SIG-M5 treated with dmso at 0.1 percent for 504 hours (cell line): Measurements from ENCODE around the gene GDPD3.

Source experiments
- DNase-seq: peaks from one replicate; lab custom pipeline; 2025; ENCODE audit not compliant: unreplicated experiment; lab: John Stamatoyannopoulos, UW

GDPD3 gene

DNA sequence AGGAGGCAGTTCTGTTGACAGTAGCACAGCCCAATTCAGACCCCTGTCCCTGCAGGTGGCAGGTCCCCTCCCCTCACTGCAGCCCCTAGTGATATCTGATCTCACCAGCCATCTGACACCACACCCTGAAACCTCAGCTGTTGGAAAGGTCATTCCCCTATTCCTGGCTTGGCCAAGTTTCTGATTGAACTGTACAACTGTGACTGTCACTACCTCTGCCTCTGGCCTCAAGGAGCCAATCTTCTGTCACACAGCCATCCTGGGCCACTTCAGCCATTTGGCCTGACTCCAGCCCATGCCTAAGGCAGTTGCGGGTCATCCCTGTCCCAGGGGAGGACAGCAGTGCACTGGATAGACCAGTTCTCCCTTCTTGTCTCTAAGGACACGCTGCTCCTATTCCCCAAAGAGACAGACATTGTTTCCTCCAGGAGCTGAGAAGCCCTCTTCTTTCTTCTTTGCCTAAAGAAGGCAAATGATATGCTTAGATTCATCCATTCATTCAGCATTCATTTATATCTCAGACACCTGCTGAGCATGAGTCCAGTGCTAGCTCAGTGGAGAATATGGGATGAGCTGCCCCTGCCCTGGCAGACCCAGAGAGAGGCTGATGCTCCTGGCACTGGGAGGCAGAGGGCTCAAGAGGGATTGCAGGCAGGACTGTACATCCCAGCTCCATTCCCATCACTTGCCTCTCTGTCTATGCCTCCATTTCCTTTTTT lies 52.3 kb downstream of the GDPD3 start:
- no peak for DNase-seq

- no peak for DNase-seq
Observed at GRCh38 chr16:30060346-30060745, 53.0 kb downstream of the GDPD3 start.

- DNase-seq, result peak; percentile 31
Observed at GRCh38 chr16:30054959-30055553, 58.3 kb downstream of the GDPD3 start.
